Occipital lobe (tissue), 2 donors: Measurements from ENCODE around the gene MCC. TPM values are rescaled to one million over a fixed set of nuclear protein-coding genes. Genes with fewer than 3 reads are reported as not detected.

Experiments
- DNase-seq: peaks from one replicate; lab custom pipeline; 2025; lab: John Stamatoyannopoulos, UW
- total RNA-seq: library from RNA; depleted of rRNA; stranded (reverse); fragments of >200 nt; gene quantifications from one replicate; pipeline ENCODE4 v1.2.3, GENCODE V29; 2014

MCC gene
- total RNA-seq, 1 donor from 2014 or later, result 15.8 TPM

GRCh38 chr5:113249206-113249605, 239.0 kb downstream of the MCC start:
- DNase-seq, result no peak

- no peak for DNase-seq
Measured at GRCh38 chr5:113246361-113246870, 241.8 kb downstream of the MCC start.

DNA sequence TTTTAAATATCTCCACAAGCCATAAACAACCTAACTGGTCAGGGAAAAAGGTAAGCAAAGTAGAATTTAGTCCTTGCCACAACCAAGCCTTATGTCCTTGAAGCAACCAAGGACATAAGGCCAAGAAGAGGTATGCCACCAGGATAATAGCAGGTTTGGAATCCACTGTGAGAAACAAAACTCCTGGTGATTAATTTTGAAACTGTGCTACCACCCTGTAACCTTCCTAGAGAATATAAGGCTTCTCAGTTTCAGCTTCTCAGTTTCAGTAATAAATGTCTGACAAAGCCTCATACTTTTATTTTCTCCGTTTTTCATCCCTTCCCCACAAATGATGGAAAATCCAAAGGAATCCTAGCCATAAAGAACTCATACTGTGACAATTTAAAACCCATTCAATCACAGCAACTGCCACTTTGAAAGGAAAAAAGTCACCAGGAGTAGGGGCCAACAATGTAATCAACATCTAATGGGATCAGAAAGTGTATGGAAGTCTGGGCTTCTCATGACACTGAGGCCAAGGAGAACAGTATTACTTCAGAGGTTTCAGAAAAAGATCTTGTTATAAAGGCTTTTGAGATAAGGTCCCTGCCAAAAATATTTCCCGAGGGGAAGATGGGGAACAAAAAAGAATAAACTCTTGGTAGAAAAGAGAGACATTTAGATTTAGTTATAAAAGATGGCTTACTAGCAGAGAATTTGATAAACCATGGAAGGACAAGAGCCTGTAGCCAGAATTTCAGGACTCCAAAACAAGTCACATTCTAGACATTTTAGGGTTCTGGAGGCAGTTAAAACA, 242.6 kb downstream of the MCC start:
- DNase-seq, result no peak

DNA sequence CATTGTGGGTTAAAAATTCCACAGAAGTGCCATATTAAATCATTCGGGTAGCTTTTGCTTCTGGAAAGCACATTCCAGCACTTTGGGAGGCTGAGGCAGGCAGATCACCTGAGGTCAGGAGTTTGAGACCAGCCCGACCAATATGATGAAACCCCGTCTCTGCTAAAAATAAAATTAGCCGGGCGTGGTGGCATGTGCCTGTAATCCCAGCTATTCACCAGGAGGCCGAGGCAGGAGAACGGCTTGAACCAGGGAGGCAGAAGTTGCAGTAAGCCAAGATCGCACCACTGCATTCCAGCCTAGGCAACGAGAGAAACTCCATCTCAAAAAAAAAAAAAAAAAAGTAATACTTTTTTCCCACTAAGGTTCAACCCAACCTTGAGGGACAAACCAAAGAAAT, 243.3 kb downstream of the MCC start:
- DNase-seq, result no peak

DNA sequence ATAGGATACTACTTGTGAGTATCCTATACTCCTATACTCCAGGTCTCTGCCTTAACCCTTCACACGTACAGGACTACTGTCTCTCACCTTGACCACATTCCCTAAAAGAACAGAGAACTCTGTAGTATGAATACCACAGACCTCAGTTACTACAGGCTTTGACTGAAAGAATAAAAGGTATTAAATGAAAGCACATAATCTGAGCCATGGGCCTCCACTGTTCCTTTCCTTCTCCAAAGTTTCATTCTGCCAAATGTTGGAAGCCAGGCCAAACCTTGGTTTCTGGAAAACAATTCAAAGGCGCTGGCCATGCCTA, 244.9 kb downstream of the MCC start:
- no peak for DNase-seq

GRCh38 chr5:113242481-113243348, 245.5 kb downstream of the MCC start:
- DNase-seq, result no peak

GRCh38 chr5:113240951-113241726, 247.1 kb downstream of the MCC start:
- no peak for DNase-seq

DNA sequence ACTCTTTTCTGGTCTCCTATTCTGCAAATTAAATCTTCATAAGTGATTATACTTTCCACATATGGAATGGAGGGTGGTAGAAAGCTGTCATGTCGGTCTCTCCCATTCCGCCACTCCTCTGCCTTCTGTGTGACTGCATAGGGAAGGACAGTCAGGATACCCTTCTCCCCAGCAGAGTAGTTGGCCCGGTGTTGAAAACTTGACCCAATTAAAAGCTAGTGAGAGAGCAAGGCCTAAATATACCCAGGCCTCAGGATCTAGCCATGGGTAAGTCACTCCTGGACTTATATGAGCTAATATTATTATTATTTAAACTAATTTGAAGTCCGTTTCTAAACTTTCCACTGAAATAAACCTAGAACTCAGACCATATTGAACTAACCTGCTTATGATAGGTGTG, 248.2 kb downstream of the MCC start:
- no peak for DNase-seq

DNA sequence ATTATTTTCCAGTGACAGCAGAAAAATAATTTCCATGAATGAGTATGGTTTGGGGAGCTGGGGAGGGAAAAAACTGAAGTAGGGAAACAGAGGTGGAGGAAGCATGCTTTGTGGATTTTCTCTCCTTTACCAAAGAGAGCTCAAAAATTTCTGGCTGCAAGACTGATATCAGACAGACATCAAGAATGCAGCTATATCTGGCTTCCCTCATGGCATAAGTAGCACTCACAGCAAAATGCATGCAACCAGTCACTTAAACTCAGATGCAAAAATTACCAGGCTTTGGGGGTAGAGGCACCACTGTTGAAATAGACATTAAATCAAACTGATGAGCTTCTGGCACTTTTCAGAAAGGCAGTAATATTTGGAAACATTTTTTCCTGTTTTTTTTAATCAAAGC, 250.4 kb downstream of the MCC start:
- no peak for DNase-seq

DNA sequence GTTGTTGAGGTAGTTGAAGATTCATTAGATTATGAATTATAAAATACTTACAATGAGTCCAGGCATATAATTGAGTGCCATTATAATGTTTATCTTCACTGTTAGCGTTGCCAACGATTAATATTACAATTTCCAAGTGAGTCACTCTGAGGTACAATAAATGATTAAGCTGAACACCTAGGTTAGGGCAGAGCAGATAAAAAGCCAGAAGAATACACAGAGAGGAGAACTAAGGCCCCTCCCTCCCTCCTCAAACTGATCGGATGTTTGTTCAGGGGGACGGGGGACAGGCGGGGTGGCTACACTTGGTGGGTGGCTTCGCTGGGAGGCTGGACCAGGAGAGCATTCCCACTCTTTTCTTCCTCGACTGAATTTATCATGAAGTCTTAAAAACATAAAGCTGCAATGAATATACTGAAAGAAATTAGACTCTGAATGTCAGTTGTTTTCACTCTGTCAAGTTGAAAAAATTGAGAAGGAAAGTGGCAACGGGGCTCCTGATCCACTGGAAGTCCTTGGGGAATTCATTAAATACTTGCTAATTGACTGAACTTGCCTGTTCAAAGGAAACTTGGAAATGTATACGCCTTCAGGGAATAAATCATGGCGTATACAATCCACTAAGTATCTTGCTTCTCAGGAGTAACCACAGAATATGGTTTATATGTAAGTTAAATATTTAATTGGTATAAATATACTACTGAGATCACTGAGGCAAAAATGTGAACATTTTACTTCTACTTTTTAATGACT, 251.5 kb downstream of the MCC start:
- DNase-seq, result no peak

DNA sequence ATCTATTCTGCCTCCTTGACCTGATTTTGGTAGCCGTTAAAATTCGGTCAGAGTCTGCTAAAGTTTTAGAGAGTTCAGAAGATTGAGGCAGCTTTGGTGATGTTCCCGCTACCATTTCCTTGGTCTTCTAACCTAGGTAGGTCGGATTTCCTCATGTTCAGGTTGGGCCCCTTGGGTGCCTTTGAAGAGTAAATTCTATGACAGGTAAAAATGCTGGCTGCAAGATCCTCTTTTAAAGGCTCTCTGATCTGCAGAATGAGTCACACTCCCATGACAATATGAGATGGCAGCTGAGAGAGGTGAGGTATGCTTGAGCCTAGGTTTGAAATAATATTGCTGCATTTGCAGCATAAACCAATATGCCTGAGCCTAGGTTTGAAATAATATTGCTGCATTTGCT, 252.4 kb downstream of the MCC start:
- DNase-seq, result no peak

GRCh38 chr5:113234546-113234945, 253.7 kb downstream of the MCC start:
- no peak for DNase-seq

DNA sequence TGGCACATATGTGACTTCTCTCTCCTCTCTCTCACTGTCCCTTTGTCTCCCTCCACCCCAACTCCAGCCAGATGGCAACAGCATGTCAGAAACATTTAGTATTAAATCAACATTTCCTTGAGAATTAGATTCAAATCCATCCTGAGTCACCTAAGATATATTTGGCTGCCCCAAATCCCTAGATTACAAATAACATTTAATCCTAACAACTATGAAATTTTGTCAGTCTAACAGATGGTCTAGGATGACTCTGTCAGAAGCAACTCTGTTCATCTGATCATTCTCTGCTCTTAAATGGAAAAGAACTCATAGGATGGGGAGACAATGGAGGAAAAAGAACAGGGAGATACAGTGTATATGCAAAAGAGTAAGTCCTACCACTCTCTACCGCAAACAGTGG, 254.6 kb downstream of the MCC start:
- DNase-seq, result no peak

- DNase-seq, result no peak
Measured at GRCh38 chr5:113232667-113233066, 255.6 kb downstream of the MCC start.

- no peak for DNase-seq
Measured at GRCh38 chr5:113232221-113232620, 256.0 kb downstream of the MCC start.

DNA sequence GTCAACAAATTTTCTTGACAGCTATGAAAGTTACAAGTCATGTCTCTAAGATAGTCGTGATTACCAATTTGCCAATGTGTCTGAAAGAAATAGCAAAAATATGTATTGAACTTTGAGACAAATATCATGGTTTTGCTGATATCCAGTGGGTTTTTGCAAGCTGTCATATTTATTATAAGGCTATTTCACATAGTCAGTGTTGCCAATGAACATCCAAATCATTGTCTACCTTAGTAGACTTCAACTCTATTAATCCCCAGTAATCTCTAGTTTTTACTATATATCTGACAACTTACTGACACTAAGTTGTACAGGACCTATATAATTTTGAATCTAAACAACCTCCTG, 256.6 kb downstream of the MCC start:
- DNase-seq, result no peak

DNA sequence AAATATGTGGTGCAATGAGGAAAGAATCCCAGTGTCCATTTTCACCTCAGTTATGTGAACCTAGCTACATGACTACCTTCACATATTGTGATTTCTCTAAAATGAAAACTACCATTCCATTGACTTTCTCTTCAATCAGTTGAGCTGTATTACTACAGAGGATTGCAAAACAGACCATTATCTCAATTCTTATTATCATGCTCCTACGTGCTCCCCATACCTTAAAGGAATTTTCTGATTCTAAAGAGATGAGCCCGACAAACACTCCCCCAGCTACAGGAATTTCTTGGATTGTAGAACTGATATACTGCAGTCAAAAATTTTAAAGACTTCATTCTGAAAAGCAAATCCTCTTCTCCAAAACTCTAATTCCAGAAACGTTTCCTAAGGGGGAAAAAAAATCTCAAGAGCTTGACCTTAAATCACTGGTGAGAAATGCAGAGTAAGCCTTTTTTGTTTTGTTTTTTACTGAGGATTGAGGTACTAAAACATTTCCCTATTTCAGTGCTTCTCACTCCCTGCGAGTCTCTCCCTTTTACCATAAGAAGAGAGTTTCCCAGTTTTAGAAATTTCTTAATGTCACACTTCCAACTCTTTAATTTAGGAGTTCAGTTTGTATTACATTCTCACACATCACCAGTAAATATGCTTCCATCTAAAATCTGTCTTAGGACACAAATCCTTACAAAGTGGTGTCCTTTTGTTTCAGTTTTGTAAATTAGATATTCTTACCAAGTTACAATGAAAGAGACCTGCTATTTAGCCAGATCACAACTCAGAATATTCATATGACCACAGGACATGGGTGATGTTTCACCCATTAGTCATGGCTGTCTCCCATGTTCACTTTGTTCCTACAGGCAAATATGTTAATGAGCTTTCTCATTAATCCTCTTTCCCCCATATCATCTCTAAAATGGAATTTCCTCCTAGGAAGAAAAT, 257.3 kb downstream of the MCC start:
- DNase-seq, result no peak

- no peak for DNase-seq
Measured at GRCh38 chr5:113227798-113228197, 260.5 kb downstream of the MCC start.

DNA sequence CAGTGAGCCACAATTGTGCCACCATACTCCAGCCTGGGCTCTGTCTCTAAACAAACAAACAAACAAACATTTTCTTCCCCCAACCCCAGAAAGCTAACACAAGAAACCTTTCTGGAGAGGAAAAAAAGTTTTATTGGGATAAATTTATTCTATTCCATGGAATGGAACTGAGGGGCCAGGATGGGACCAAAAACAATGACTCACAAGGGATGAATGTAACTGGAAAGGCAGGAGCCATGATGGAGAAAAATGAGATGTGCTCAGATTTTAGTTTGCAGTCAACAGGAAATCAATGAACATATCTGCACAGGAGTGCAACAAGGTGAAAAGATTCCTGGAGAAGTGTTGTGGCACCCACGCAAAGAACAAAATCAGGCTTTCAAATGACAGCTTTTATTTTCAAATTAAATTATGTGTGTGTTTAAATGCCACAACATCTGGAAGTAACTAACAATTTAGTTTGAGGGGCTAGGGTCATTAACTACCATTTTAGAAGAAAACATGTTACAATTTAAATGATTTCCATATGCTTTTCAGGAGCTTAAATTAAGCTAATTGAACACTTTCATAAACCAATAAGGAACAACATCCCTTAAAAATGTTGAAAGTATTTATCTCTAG, 262.0 kb downstream of the MCC start:
- DNase-seq, result no peak

- no peak for DNase-seq
Measured at GRCh38 chr5:113225259-113225658, 263.0 kb downstream of the MCC start.
